GM19324 (cell line): ENCODE results near the gene WDR4.
"Not testable (repeated sequence)": the region's sequence is repeated elsewhere in the genome, so short reads cannot be mapped to it uniquely, and the experiment has no call there.

Experiments
- ATAC-seq: cut with Tn5 transposase; IDR thresholded peaks from one replicate; pipeline ENCODE4 v1.9.1; 2021; ENCODE audit warnings: mild to moderate bottlenecking, moderate library complexity; ENCODE audit not compliant: unreplicated experiment, low FRiP score

Gene WDR4

GRCh38 chr21:42829417-42829816, 49.9 kb downstream of the WDR4 start:
- ATAC-seq: no peak

- no peak for ATAC-seq
Observed at GRCh38 chr21:42827588-42827987, 51.8 kb downstream of the WDR4 start.

DNA sequence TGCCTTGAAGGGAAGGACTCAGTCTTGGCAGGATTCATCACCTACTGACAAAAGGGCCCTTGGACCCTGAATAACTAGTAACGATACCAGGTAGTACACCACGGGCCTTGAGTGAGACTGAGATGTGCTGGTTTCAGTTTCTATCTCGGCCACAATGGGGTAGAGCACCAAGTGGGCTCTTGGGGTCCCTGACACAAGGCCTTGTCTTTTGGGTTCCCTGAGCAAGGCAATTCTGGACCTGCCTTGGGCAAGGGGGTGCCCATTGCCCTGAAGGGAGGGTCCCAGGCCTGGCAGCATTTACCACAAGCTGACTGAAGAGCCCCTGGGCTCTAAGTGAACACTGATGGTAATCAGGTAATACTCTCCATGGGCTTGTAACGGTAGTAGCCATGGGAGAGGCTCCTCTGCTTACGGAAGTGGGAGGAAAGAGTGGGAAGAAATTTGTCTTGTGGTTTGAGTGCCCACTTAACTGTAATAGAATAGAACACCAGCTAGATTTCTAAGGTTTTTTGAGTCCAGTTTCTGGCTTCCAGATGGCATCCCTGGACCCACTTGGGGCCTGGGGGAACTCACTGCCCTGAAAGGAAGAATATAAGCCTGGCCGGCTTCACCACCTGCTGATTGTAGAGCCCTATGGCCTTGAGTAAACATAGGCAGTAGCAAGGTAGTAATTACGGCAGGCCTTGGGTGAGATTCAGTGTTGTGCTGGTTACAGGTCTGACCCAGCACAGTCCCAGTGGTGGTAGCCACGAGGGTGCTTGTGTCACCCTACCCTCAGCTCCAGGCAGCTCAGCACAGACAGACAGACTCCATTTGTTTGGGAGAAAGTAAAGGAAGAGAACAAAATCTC, 58.5 kb downstream of the WDR4 start:
- no peak for ATAC-seq

DNA sequence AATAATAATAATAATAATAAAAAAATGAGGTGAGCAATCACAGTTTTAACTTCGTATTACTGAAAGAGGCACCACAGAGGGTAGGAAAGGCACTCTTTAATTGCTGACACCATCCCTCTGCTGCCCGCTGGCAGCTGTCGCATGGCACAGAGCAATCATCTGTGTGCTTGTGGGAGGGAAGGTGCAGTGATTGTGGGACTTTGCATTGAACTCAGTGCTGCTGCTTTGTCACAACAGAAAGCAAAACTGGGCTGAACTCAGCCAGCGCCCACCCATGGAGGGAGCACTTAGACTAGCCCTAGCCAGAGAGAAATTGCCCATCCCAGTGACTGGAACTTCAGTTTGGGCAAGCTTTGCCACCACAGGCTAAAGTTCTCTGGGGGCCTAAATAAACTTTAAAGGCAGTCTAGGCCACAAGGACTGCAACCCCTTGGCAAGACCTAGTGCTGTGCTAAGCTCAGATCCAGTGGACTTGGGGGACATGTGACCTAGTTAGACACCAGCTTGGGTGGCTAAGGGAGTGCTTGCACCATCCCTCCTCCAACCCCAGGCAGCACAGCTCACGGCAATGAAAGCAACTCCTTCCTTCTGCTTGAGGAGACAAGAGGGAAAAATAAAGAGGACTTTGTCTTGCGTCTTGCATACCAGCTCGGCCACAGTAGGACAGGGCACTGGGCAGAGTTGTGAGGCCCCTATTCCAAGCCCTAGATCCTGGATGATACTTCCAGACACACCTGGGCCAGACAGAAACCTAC, 59.3 kb downstream of the WDR4 start:
- ATAC-seq: no peak

GRCh38 chr21:42818328-42818749, 61.0 kb downstream of the WDR4 start:
- ATAC-seq: no peak

GRCh38 chr21:42815217-42815616, 64.1 kb downstream of the WDR4 start:
- no peak for ATAC-seq

- not testable (repeated sequence) for ATAC-seq
Observed at GRCh38 chr21:42812528-42813241, 66.7 kb downstream of the WDR4 start.

DNA sequence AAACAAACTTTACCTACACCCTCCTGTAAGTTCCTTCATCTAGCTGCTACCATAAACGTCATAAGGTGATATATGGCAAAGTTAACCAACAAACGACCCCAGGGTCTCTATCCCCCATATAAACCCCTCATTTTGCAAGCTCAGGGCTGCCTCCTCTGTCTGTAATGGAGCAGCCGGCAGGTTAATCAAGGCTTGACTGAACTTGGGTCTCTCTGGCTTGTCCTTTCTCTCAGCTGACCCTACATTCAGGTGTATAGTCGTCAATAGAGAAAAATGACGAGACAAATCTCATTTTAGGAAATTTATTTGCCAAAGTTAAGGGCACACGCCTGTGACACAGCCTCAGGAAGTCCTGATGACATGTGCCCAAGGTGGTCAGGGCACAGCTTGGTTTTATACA, 67.4 kb downstream of the WDR4 start:
- ATAC-seq: no peak

GRCh38 chr21:42809577-42810475, 69.5 kb downstream of the WDR4 start:
- no peak for ATAC-seq

GRCh38 chr21:42809171-42809570, 70.2 kb downstream of the WDR4 start:
- ATAC-seq: no peak

DNA sequence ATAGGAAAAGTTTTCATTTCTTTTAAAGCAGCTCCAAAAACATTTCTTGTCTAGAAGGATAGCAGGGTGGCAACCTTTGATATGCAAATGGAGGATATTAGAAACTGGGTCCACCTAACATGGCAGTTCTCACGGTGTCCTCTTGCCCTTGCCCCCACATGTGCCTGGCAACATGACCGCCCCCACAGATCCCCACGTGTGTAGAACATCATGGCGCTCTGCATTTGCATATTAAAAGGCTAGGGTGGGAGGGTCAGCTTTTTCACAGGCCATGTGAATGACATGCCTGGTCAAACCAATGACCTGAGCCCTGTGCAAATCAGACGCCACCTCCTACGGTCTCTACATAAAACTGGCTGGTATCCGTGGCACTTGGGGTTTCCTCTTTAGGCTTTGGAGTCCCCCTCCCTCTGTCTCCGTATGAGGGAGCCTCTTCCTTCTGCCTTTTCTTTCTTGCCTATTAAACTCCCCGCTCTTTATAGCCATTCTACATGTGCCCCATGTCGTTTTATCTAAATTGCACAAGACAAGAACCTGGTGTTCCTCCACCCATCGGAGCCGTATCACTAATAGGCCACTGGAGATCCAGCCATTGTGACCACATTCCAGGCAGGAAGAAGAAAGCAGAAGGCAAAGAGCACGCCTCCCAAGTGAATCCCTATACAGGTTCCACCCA, 71.3 kb downstream of the WDR4 start:
- no peak for ATAC-seq

DNA sequence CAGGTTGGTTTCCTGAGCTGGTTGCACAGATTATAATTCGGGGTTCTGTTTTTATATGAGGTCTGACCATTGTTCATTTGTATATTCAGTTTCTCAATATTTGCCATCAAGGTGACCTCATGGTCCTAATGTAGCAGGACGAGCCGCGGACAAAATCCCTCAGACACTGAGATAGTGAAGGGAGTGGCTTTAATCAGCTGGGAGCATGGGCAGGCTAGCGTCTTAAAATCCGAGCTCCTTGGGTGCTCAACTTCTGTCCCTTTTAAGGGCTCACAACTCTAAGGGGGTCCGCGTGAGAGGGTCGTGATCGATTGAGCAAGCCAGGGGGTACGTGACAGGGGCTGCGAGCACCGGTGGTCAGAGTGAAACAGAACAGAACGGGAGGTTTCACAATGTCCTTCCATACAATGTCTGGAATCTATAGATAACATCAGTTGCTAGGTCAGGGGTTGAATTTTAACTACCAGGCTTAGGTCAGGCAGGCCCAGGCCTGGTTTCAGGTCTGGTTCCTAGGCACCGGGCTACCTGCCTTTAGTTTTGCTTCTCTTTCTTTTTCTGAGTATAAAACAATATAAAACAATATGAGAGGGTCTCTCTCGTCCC, 71.9 kb downstream of the WDR4 start:
- not testable (repeated sequence) for ATAC-seq

GRCh38 chr21:42806509-42807140, 72.7 kb downstream of the WDR4 start:
- ATAC-seq: no peak

DNA sequence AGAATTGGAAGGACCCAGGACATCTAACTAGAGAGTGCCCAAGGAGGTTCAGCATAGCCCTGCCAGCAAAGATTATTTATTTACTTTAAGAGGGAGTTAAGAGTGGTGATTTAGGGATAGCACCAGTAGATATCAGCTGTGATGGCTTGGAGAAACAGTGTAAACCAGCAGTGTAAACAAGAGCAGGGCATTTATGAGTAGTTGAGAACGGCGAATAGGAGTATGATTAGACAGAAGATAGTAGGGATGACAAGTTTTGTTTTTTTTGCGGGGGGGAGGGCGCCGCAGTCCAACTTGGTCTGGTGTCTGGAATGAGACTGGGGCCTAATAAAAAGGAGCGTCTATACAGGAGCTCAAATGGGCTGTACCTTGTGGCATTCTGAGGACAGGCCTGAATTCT, 77.7 kb downstream of the WDR4 start:
- not testable (repeated sequence) for ATAC-seq

DNA sequence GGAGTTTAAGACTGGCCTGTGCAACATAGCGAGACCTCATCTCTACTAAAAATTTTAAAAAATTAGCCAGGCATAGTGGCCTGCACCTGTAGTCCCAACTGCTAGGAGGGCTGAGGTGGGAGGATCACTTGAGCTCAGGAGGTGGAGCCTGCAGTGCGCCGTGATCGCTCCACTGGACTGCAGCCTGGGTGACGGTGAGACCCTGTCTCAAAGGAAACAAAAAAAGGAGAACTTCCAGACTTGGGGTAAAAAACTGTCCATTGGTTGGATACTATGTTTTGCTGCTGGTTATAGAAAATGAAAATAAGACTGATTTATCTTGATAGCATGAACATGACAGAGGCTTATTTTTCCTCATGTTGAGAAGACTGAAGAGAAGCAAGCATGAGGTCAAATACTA, 79.4 kb downstream of the WDR4 start:
- no peak for ATAC-seq

DNA sequence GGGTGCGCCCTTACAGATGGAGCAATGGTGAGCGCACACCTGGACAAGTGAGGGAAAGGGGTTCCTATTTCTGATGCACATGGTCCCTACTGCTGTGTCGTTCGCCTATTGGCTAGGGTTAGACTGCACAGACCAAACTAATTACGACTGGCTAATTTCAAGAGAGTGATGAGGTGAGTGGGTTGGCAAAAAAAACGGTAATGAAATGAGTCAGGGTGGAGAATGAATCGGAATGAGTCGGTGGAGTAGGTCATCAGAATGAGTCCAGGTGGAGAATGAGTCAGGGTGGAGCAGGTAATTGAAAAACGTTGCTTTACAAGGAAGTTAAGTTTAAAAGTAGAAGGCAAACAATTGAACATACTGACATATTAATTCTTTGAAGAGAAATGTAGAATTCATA, 79.8 kb downstream of the WDR4 start:
- no peak for ATAC-seq
